GM21825 (cell line): ENCODE data around the gene NT5C3A.
A peak's percentile ranks its signal among the peaks of the same experiment; 100 is the strongest.
"Not testable (repeated sequence)": the region's sequence is repeated elsewhere in the genome, so short reads cannot be mapped to it uniquely, and the experiment has no call there.

Source experiments
- ATAC-seq: cut with Tn5 transposase; IDR thresholded peaks from one replicate; pipeline ENCODE4 v1.9.1; 2021; ENCODE audit warnings: mild to moderate bottlenecking, moderate library complexity; ENCODE audit not compliant: unreplicated experiment

Gene NT5C3A

GRCh38 chr7:33043501-33044400 lies 18.8 kb downstream of the NT5C3A start:
- ATAC-seq: no peak

- no peak for ATAC-seq
Measured at GRCh38 chr7:33041631-33042428, 20.7 kb downstream of the NT5C3A start.

- ATAC-seq: peak; percentile 94
Measured at GRCh38 chr7:33040803-33041516, 21.6 kb downstream of the NT5C3A start.

- ATAC-seq: no peak
Measured at GRCh38 chr7:33039903-33040292, 22.7 kb downstream of the NT5C3A start.

GRCh38 chr7:33039257-33039902 lies 23.2 kb downstream of the NT5C3A start:
- ATAC-seq: no peak

- ATAC-seq: no peak
Measured at GRCh38 chr7:33038639-33039038, 23.9 kb downstream of the NT5C3A start.

GRCh38 chr7:33035776-33036175 lies 26.8 kb downstream of the NT5C3A start:
- ATAC-seq: no peak

- no peak for ATAC-seq
Measured at GRCh38 chr7:33024189-33024757, 38.3 kb downstream of the NT5C3A start.

GRCh38 chr7:33012364-33012763 lies 50.2 kb downstream of the NT5C3A start:
- ATAC-seq: no peak

- ATAC-seq: no peak
Measured at GRCh38 chr7:33009734-33010133, 52.8 kb downstream of the NT5C3A start.

GRCh38 chr7:33005690-33006089 lies 56.9 kb downstream of the NT5C3A start:
- not testable (repeated sequence) for ATAC-seq

- not testable (repeated sequence) for ATAC-seq
Measured at GRCh38 chr7:33005193-33005592, 57.4 kb downstream of the NT5C3A start.

GRCh38 chr7:33004104-33004616 lies 58.4 kb downstream of the NT5C3A start:
- not testable (repeated sequence) for ATAC-seq

GRCh38 chr7:33003111-33003510 lies 59.5 kb downstream of the NT5C3A start:
- not testable (repeated sequence) for ATAC-seq

GRCh38 chr7:32999380-32999779 lies 63.2 kb downstream of the NT5C3A start:
- ATAC-seq: not testable (repeated sequence)

- peak; percentile 59 for ATAC-seq
Measured at GRCh38 chr7:32998361-32999171, 64.0 kb downstream of the NT5C3A start.

- ATAC-seq: not testable (repeated sequence)
Measured at GRCh38 chr7:32997956-32998355, 64.6 kb downstream of the NT5C3A start.

GRCh38 chr7:32992750-32993149 lies 69.8 kb downstream of the NT5C3A start:
- not testable (repeated sequence) for ATAC-seq
